Body of pancreas (tissue), 4 donors: ENCODE results near the gene NRP2.

Experiments used
- POLR2A ChIP-seq, 3 donors: fragments of 450-650 bp; IDR thresholded peaks; one replicate each; pipeline ENCODE4 v1.6.1; 2016; ENCODE audit warnings: antibody characterized with exemption in 3 of 3, mild to moderate bottlenecking in 2 of 3
- TF ChIP-seq, protein P1 (sequence below), 7 experiments: fragments of 450-650 bp in 4 of 7; fragments of 200-600 bp in 3 of 7; sonication (generic) in 3 of 7; IDR thresholded peaks; one replicate each; pipeline ENCODE4 v1.5.1; 2016 to 2019; ENCODE audit warnings: antibody characterized with exemption in 7 of 7

DNA sequence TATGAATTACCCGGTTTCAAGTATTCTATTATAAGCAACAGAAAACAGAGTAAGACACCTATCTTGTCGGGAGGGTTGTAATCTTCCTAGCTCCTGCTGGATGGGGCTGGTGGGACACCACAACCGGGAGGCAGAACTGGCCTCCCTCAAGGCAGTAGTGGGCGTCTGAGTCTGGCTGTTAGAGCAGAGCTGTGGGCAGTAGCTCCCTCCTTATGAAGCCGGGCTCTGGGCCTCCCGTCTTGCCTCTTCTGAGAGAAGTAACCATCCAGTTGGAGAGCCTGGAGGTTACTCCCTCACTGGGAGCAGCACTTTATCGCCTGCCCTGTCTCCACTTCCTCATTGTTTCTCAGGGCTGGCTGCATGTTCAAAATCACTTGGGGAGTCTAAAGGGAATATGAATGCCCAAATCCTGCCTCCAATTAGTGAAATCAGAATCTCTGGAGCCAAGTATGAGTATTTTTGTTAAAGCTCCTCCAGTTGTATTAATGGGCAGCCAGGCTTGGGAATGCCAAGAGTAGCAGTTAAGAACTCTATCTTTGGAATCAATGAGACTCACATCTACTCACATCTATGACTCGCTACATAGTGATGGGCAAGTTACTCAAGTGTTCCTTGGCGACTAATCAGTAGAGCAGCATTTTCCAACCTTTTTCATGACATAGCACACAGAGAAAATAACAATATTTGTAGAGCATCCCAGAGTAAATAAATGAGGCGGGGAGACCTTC, 27.3 kb upstream of the NRP2 start:
- TF ChIP-seq, protein P1, sequence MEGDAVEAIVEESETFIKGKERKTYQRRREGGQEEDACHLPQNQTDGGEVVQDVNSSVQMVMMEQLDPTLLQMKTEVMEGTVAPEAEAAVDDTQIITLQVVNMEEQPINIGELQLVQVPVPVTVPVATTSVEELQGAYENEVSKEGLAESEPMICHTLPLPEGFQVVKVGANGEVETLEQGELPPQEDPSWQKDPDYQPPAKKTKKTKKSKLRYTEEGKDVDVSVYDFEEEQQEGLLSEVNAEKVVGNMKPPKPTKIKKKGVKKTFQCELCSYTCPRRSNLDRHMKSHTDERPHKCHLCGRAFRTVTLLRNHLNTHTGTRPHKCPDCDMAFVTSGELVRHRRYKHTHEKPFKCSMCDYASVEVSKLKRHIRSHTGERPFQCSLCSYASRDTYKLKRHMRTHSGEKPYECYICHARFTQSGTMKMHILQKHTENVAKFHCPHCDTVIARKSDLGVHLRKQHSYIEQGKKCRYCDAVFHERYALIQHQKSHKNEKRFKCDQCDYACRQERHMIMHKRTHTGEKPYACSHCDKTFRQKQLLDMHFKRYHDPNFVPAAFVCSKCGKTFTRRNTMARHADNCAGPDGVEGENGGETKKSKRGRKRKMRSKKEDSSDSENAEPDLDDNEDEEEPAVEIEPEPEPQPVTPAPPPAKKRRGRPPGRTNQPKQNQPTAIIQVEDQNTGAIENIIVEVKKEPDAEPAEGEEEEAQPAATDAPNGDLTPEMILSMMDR (IDR thresholded peaks at IDR 0.05) = no peak
- no peak for TF ChIP-seq POLR2A (IDR thresholded peaks at IDR 0.05)
